Left ventricle myocardium superior (tissue), 1 donor: ENCODE measurements around the gene ZNF385B. TPM values are rescaled to one million over a fixed set of nuclear protein-coding genes. Genes with fewer than 3 reads are reported as not detected.
A peak's percentile ranks its signal among the peaks of the same experiment; 100 is the strongest.

Source experiments
- ATAC-seq: fragments of 200-7000 bp; cut with Tn5 transposase; one replicate; pipeline ENCODE4 v1.9.1; 2020; ENCODE audit warnings: mild to moderate bottlenecking, moderate library complexity
- DNase-seq: peaks from one replicate; pipeline ENCODE4 v3.0.0-alpha.2; 2020
- intact Hi-C: fragments of 100-400 bp; cut with micrococcal nuclease; formaldehyde crosslinking; loops from one replicate; pipeline ENCODE4 v1.11.0; 2022
- total RNA-seq: library from RNA; stranded (reverse); fragmentation: NEBNext Ultra II Directional; extraction: Animal tissue kit (Norgen Biotek cat#: 25700); gene quantifications from one replicate; pipeline ENCODE4 v1.2.1, GENCODE V29; 2021
- donor health status: DM: no; HTN: yes; CAD: no; lungs with severe emphysema.

ZNF385B gene
- total RNA-seq, 1 donor from 2014 or later: 4.1 TPM

- DNase-seq: no peak
- ATAC-seq: no peak
- intact Hi-C loops: no loop called here
Measured at GRCh38 chr2:179703702-179704101, 157.7 kb downstream of the ZNF385B start.

GRCh38 chr2:179702912-179703311 lies 158.5 kb downstream of the ZNF385B start:
- intact Hi-C loops: no loop called here
- no peak for ATAC-seq
- DNase-seq: no peak

- DNase-seq: no peak
Measured at GRCh38 chr2:179701524-179702110, 159.8 kb downstream of the ZNF385B start.

GRCh38 chr2:179695486-179695885 lies 165.9 kb downstream of the ZNF385B start:
- no peak for DNase-seq
- no peak for ATAC-seq
- intact Hi-C loops: no loop called here

More at GRCh38 chr2:179701524-179702110, 159.8 kb downstream of the ZNF385B start:
- ATAC-seq: no peak
- intact Hi-C loops: no loop called here

GRCh38 chr2:179694963-179695362 lies 166.4 kb downstream of the ZNF385B start:
- ATAC-seq (no peak), DNase-seq (no peak)
- intact Hi-C loops: no loop called here

DNA sequence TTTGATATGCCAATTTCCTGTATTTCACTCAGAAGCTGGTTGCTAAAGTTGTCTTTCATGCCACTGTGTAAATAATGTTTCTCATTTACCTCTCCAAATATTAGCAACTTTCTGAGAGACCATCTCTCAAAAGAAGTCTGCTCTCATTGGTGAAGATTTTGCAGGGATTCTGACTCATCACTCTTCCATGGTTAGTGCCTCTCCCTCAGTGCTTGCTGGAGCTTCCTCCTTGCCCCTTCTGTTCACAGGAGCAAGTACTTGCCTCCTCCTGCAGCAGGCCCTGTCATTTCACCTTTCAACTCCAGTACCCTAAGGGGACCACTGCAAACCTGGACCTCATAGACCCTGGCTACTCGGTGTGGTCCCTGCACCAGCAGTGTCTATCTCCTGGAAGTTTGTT lies 168.8 kb downstream of the ZNF385B start:
- ATAC-seq (no peak), DNase-seq (no peak)
- intact Hi-C loops: no loop called here

- ATAC-seq (no peak), DNase-seq (no peak)
- intact Hi-C loops: no loop called here
Measured at GRCh38 chr2:179692043-179692442, 169.4 kb downstream of the ZNF385B start.

GRCh38 chr2:179691235-179691634 lies 170.2 kb downstream of the ZNF385B start:
- DNase-seq (no peak), ATAC-seq (no peak)
- intact Hi-C loops: no loop called here

DNA sequence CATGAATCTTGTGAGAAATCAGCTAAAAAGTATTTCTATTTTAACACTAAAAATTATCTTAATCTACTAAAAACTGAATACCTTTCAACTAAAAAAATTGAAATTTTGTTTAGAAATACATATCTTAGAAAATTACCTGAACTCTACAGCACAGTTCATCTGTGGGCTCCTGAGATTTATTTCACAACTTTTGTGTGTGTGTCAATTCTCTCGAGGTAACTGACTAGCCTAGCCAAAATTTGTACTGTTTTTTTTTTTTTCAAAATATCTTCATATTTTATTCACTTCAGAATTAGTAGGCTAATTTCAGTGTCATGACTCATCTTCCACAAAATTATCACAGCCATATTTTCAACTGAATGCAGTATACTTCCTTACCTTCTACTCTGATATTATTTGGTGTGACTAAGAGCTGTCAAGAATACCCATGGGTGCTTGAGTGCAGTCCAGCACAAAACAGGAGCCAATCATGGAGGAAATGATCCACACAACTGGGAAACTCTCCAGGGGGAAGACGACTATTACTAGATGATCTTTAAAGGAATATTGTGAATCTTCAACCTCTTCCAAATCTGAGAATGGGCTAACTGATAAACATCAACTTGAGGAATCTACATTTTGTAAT lies 174.6 kb downstream of the ZNF385B start:
- DNase-seq (no peak), ATAC-seq (no peak)
- intact Hi-C loops: no loop called here

DNA sequence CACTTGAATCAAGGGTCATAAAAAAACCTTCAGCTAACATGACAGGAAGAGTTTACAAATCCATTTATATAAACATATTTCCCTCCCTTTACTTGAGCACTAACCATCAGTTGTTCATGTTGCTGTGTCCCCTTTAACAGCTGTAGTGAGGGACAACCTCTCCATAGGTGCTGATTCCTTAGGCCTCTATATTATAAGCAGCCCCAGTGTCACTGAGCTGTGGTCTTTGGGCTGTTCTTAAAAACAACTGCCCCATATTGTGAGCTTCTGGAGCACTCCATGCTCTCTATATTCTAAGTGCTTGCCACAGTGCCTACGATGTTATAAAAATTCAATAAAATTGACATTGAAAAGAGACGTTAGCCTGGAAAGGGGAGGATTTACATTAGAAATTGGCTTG lies 175.3 kb downstream of the ZNF385B start:
- intact Hi-C loops: no loop called here
- DNase-seq (no peak), ATAC-seq (no peak)

- DNase-seq (no peak), ATAC-seq (no peak)
- intact Hi-C loops: no loop called here
Measured at GRCh38 chr2:179685146-179685545, 176.3 kb downstream of the ZNF385B start.

DNA sequence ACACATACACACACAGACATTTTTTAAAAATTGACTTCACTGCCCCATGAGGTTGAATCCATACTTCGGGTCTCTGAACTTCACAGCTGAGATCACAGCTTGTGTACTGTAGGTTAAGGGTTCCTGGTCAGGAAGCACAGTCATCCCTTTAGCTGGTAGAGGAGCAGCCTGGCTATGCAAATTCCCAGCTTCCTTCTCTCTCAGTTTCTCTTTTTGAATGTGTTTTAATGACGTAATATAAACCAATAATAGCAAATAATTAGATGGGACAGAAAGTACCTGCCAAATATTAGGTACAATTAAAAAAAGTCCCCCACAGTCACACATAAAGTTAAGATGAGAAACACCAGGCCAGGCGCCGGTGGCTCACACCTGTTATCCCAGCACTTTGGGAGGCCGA lies 178.7 kb downstream of the ZNF385B start:
- intact Hi-C loops: no loop called here
- no peak for DNase-seq
- no peak for ATAC-seq

DNA sequence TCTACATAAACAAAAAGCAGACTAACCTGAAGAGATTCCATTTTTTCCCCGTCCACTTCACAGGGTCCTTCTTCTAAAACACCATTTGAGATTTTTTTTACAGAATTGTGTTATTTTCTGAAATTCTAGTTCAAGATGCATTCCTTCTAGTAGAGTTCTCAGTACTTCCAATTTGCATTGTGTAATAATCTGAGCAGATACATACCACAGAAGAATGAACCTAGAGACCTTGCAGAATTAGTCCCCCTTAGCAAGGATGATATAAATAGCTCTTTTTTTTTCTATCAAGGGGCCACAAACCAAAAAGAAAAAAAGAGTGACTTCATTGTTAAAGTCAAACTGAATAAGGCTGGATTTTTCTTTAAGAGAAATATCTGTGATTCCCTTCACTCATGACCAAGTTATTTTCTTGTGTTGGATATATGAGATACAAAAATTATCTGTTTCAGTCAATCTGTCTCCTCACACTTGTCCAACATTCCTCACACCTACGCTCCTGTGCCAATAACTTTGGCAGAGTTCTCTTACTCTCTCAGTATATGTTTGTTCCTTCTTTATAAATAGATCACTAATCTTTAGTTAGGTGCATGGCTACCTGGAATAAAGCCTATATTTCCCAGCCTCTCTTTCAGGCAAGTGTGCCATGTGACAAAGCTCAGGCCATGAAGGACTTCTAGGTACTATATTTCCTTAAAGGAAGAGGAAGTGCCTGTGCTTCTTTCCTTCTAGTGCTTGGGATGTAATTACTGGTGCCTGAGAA lies 183.5 kb downstream of the ZNF385B start:
- intact Hi-C loops: no loop called here
- DNase-seq: no peak
- peak; percentile 91 for ATAC-seq

DNA sequence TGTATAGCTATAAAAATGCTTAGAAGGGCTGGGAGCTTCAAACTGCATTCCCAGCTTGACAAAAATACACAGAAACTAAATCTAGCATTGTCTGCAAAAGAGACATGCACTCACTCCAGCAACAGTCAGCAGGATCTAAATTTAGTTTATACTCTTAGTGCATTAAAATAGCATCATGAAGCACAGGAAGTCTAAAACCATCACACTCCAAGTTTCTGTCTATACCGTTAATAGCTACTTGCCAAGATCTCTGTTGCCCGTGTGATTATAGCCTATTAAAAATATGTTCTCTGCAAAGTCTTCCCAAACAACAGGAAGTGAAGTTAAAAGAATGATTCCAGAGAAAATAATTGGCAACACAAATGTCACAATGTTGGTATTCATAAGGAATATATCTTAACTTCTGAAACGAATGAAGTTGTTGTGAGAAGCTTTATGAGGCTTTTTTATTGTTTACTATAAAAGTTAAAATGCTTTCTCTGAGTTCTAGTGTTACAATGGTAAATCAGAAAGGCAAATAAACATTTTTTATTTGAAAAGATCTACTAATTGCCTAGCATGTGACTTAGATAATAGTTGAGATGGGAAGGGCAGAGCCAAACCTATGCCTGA lies 184.2 kb downstream of the ZNF385B start:
- intact Hi-C loops: no loop called here
- ATAC-seq (peak; percentile 94), DNase-seq (no peak)

- ATAC-seq (no peak), DNase-seq (no peak)
- intact Hi-C loops: no loop called here
Measured at GRCh38 chr2:179675435-179675834, 186.0 kb downstream of the ZNF385B start.

DNA sequence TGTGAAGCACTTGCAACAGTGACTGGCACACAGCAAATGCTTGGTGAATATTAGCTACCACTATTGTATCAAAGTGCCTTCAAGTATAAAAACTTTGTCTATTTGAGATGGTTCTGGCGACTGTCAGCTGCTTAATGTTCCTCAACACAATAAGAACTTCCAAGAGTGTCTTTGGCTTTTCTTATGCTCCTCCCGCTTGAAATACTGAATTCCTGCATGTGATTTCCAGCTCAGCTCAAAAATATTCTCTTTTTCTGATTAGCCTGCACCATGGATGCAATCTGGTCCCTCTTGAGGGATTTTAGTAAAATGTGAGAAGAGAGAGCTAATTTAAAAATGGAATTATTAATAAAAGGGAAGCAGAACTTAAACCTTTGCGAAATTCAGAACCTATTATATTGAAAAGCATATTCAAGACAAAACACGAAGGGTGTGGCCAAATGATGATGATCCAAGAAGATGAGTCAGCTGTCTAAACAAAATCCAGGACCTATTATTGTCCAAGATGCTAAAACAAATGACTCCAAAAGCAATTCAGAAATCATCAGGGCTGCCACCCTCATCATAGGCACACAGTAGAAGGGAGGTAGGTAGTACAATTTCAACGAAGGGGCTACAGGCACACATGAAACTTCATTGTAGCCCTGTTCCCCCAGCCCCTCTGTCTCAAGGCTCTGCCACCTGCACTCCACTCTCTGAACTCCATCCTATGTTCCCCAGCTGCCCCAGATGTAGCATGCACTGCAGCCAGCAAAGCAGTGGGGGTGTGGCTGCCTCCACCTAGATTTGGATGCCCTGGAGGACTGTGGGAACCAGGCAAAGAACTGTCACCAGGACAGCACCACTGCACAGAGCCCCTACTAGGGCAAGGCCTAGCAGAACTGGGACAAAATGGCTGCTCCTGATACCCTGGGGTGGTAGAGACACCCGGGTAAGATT lies 190.1 kb downstream of the ZNF385B start:
- no peak for DNase-seq
- intact Hi-C loops: no loop called here
- no peak for ATAC-seq

- no peak for ATAC-seq
- intact Hi-C loops: no loop called here
Measured at GRCh38 chr2:179669196-179669595, 192.2 kb downstream of the ZNF385B start.

GRCh38 chr2:179664972-179665812 lies 196.2 kb downstream of the ZNF385B start:
- ATAC-seq: no peak

More at GRCh38 chr2:179669196-179669595, 192.2 kb downstream of the ZNF385B start:
- DNase-seq: no peak

More at GRCh38 chr2:179664972-179665812, 196.2 kb downstream of the ZNF385B start:
- no peak for DNase-seq
- intact Hi-C loops: no loop called here
